KMS-11 (cell line): ENCODE results near the gene COBL.

ENCODE experiments used
- H2AFZ ChIP-seq: fragments of 200-600 bp; sonication (generic); 2 replicates; pipeline ENCODE4 v1.6.1; 2016; ENCODE audit warnings: antibody characterized with exemption, mixed run types, low read depth
- H3K27ac ChIP-seq: fragments of 200-600 bp; sonication (generic); 2 replicates; pipeline ENCODE4 v1.6.1; 2016; ENCODE audit warnings: mild to moderate bottlenecking, mixed run types
- H3K27me3 ChIP-seq: fragments of 200-600 bp; sonication (generic); 2 replicates; pipeline ENCODE4 v1.6.1; 2017; ENCODE audit warnings: mild to moderate bottlenecking, low read depth, mixed run types, moderate library complexity; ENCODE audit not compliant: insufficient read depth
- H3K36me3 ChIP-seq: fragments of 200-600 bp; sonication (generic); 2 replicates; pipeline ENCODE4 v1.6.1; 2017; ENCODE audit warnings: mild to moderate bottlenecking, mixed run types; ENCODE audit not compliant: insufficient read depth
- H3K4me1 ChIP-seq: fragments of 200-600 bp; sonication (generic); 2 replicates; pipeline ENCODE4 v1.6.1; 2016; ENCODE audit warnings: mild to moderate bottlenecking, low read depth, mixed run types; ENCODE audit not compliant: poor library complexity, severe bottlenecking
- H3K4me2 ChIP-seq: fragments of 200-600 bp; sonication (generic); 2 replicates; pipeline ENCODE4 v1.7.0; 2016; ENCODE audit warnings: mild to moderate bottlenecking, mixed run types
- H3K4me3 ChIP-seq: fragments of 200-600 bp; sonication (generic); IDR thresholded peaks from 2 replicates; pipeline ENCODE4 v1.6.1; 2017; ENCODE audit warnings: low read depth, low read length, mixed read lengths; ENCODE audit not compliant: insufficient read depth
- H3K79me2 ChIP-seq: fragments of 200-600 bp; sonication (generic); 2 replicates; pipeline ENCODE4 v1.6.1; 2016; ENCODE audit warnings: low read depth, mixed run types; ENCODE audit not compliant: insufficient read depth
- H3K9ac ChIP-seq: fragments of 200-600 bp; sonication (generic); 2 replicates; pipeline ENCODE4 v1.6.1; 2016; ENCODE audit warnings: mild to moderate bottlenecking, mixed run types
- H4K20me1 ChIP-seq: fragments of 200-600 bp; sonication (generic); 2 replicates; pipeline ENCODE4 v1.6.1; 2016; ENCODE audit warnings: mild to moderate bottlenecking, mixed run types; ENCODE audit not compliant: insufficient read depth
- CTCF ChIP-seq: fragments of 200-600 bp; sonication (generic); conservative IDR thresholded peaks from 2 replicates; pipeline ENCODE4 v1.6.1; 2017; ENCODE audit warnings: low read depth, mild to moderate bottlenecking, antibody characterized with exemption, low read length, moderate library complexity, mixed read lengths

COBL gene

GRCh38 chr7:51138123-51139085, 178.2 kb downstream of the COBL start:
- H3K79me2 ChIP-seq, result no peaks in the 10 kb centered on the region
- no peak overlapping the region for H3K4me3 ChIP-seq
- no peaks in the 10 kb centered on the region for H4K20me1 ChIP-seq
- H3K27ac ChIP-seq, result no peak overlapping the region
- no peaks in the 10 kb centered on the region for H3K36me3 ChIP-seq
- no peaks in the 10 kb centered on the region for H3K4me1 ChIP-seq
- no peaks in the 10 kb centered on the region for H3K27me3 ChIP-seq
- no peak overlapping the region for H3K9ac ChIP-seq
- no peak for TF ChIP-seq CTCF
- H2AFZ ChIP-seq, result no peak overlapping the region
- H3K4me2 ChIP-seq, result no peak overlapping the region

- Histone ChIP-seq H3K4me3 (no peak overlapping the region), H4K20me1 (no peaks in the 10 kb centered on the region), H3K36me3 (no peaks in the 10 kb centered on the region), H3K4me1 (no peaks in the 10 kb centered on the region), H2AFZ (no peak overlapping the region), H3K27ac (no peak overlapping the region), H3K79me2 (no peaks in the 10 kb centered on the region), H3K9ac (no peak overlapping the region), H3K27me3 (no peaks in the 10 kb centered on the region), H3K4me2 (no peak overlapping the region)
- TF ChIP-seq CTCF, result no peak
Observed at GRCh38 chr7:51135576-51135975, 181.0 kb downstream of the COBL start.

- no peaks in the 10 kb centered on the region for H4K20me1 ChIP-seq
- H3K27ac ChIP-seq, result no peak overlapping the region
Observed at GRCh38 chr7:51134013-51134441, 182.6 kb downstream of the COBL start.

GRCh38 chr7:51132661-51133060, 183.9 kb downstream of the COBL start:
- no peak for TF ChIP-seq CTCF
- no peaks in the 10 kb centered on the region for H3K27me3 ChIP-seq
- no peak overlapping the region for H2AFZ ChIP-seq
- H3K4me2 ChIP-seq, result no peak overlapping the region
- no peaks in the 10 kb centered on the region for H4K20me1 ChIP-seq
- no peaks in the 10 kb centered on the region for H3K36me3 ChIP-seq
- H3K4me1 ChIP-seq, result no peaks in the 10 kb centered on the region
- no peaks in the 10 kb centered on the region for H3K79me2 ChIP-seq
- no peak overlapping the region for H3K4me3 ChIP-seq
- H3K9ac ChIP-seq, result no peak overlapping the region
- H3K27ac ChIP-seq, result no peak overlapping the region

More at GRCh38 chr7:51134013-51134441, 182.6 kb downstream of the COBL start:
- Histone ChIP-seq H3K27me3 (no peaks in the 10 kb centered on the region), H3K4me3 (no peak overlapping the region), H2AFZ (no peak overlapping the region), H3K4me2 (no peak overlapping the region), H3K4me1 (no peaks in the 10 kb centered on the region), H3K36me3 (no peaks in the 10 kb centered on the region), H3K9ac (no peak overlapping the region), H3K79me2 (no peaks in the 10 kb centered on the region)
- no peak for TF ChIP-seq CTCF
